Stromal cell of bone marrow (primary cell): ENCODE results near the gene CENPB.
"Not testable (repeated sequence)": the region's sequence is repeated elsewhere in the genome, so short reads cannot be mapped to it uniquely, and the experiment has no call there.

Experiments used
- DNase-seq: peaks from one replicate; pipeline ENCODE4 v3.0.0-alpha.2; 2012; ENCODE audit warnings: low read depth

CENPB gene

DNA sequence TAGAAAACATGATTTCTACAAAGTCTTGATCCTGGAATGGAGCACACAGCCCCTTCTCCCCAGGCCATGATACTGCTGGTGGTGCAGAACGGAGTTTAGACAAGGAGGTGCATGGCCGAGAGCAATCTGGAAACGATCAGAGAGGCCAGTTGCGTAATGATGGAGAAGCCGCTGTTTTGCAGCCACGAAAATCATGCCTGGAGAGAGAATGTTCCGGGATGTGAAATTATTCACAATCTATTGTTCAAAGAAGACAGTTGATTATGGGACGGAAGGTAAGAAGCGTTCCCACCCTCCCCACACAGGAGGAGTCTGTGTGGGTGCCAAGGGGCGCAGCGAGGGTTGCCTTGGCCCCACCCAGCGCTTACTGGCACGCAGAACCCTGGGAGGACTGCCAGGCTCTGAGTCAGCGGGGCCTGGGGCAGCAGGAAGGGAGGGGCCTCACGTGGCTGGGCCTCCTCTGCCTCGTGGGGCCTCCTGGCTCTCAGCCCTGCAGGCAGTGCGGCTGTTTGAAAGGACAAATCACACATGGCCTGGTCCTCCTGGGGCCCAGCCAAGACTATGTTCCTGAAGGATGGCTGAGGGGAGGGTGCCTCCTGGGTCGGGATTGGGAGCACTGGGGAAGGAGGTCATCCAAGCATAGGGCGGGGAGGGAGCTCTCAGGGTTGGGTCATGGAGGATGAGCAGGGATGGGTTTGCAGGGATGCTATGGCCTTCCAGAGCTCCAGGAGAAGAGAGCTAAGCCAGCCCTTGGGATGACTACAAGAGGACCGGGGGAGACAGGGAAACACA, 25.1 kb upstream of the CENPB start:
- peak; percentile 96 for DNase-seq

DNA sequence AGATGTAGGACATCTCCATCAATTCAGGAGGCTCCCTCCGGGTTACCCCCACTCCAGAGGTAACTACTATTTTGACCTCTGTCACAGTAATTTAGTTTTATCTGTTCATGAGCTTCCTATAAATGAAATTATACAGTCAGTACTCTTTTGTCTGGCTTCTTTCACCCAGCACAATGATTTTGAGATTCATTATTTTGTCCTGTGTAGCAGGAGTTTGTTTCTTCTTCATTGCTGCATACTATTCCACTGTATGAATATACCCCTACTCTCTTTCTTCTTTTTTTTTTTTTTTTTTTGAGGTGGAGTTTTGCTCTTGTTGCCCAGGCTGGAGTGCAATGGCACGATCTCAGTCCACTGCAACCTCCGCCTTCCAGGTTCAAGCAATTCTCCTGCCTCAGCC, 22.0 kb upstream of the CENPB start:
- DNase-seq: no peak

DNA sequence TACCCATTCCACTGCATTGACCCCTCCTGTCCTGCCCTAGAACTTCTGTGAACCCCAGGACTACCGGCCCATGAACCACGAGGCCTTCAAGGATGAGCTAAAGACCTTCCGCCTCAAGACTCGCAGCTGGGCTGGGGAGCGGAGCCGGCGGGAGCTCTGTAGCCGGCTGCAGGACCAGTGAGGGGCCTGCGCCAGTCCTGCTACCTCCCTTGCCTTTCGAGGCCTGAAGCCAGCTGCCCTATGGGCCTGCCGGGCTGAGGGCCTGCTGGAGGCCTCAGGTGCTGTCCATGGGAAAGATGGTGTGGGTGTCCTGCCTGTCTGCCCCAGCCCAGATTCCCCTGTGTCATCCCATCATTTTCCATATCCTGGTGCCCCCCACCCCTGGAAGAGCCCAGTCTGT, 18.2 kb upstream of the CENPB start:
- DNase-seq: no peak

DNA sequence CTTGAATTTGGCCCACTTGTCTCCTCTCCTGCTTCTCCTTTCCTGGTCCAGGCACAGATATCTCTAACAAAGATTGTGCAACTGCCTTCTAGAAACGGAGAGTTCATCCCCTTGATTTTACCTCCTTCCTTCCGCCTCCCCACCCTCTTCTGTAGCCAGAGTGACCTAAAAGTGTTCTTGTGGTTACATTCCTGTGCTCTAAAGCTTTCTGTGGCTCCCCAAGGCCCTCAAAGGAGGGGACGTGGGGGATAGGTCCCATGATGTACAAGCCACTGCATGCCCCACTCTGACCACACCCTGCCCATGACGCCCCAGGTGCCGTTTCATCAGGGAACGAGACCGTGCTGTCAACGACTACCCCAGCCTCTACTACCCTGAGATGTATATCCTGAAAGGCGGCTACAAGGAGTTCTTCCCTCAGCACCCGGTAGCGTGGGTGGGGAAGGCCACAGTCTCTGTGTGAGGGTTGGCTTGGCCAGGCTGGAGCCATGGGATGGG, 17.8 kb upstream of the CENPB start:
- no peak for DNase-seq

DNA sequence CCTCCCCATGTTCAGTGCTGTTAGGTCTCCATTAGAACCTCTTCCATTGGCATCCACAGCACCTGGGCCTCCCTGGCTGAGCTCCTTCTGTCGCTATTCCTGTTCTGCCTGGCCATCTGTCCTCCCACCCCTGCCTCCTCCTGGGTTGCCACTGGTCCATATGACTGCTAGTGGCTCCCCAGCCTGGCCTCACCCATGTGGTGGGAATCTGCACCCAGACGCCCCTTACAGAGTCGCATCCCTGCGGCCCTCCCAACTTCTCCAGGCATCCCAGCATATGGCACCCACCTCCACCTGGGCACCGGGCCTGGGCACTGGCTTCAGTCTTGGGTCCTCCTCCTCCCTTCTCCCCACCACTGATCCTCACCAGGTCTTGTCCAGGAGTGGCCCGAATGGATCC, 17.3 kb upstream of the CENPB start:
- DNase-seq: no peak

DNA sequence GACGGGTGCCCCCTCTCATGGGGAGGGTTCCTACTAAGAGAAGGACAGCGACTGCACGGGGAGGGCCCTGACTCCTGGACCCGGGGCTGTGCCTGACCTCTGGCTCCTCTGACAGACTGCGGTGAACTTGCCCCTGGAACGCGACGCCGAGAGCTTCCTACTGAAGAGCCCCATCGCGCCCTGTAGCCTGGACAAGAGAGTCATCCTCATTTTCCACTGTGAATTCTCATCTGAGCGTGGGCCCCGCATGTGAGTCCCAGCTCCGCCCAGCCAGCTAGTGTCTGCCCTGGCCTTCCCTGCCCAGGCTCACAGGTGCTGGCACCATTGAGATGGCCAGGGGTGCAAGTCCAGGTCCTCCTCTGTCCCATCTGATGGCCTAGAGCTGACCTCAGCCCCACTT, 16.7 kb upstream of the CENPB start:
- no peak for DNase-seq

DNA sequence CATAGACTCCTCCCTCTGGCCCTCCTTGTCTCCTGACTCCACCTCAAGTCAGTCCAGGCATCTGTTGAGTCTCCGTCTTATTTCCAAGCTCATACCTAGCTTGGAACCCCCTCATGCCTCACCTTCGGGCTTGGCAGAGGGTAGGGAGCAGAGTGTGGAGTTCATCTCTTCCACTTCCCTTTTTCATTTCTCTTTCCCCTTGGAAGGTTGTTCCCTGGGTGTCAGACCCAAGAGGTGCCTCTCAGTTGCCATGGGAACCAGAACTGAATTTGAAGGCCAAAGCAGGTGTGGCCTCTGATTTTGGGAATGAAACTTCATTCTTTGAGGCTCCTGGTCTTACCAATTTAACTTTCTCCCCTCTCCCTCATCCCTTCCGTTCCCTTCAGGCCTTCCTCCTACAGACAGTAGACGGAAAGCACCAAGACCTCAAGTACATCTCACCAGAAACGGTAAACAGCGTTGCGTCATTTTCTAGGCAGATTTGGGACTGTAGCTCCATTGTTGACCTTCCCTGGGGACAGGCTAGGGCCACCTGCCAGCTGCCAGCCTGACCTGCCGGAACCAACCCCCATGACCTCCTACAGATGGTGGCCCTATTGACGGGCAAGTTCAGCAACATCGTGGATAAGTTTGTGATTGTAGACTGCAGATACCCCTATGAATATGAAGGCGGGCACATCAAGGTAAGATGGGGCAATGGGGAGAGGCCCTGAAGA, 16.1 kb upstream of the CENPB start:
- no peak for DNase-seq

DNA sequence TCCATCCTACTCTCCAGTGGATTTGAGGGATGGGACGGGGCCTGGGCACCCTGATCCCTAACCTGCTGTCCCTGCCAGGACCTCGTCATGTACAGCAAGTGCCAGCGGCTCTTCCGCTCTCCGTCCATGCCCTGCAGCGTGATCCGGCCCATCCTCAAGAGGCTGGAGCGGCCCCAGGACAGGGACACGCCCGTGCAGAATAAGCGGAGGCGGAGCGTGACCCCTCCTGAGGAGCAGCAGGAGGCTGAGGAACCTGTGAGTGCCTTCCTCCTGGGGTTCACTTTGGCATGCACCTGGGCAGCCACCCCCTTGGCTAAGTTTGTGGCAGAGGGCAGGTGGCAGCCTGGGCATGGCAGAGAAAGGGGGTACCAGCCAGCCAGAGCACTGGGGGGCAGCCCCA, 15.3 kb upstream of the CENPB start:
- DNase-seq: no peak

DNA sequence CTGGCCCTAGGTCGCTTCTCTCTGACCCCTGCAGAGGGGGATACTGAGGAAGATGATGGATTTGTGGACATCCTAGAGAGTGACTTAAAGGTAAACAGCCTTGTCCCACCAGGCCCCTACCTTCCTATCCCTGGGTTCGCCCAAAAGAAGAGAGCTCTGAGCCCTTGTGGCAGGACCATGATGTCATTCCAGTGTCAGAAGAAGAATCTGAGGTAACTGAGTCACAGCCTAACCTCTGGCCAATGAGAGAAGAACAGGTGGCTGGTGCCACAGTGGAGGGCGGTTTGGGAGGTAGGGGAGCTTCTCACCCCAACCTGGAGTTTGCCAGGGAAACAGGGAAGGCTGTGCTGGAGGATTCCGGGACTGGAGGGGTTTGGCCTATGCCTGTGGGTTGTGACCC, 14.8 kb upstream of the CENPB start:
- DNase-seq: no peak

DNA sequence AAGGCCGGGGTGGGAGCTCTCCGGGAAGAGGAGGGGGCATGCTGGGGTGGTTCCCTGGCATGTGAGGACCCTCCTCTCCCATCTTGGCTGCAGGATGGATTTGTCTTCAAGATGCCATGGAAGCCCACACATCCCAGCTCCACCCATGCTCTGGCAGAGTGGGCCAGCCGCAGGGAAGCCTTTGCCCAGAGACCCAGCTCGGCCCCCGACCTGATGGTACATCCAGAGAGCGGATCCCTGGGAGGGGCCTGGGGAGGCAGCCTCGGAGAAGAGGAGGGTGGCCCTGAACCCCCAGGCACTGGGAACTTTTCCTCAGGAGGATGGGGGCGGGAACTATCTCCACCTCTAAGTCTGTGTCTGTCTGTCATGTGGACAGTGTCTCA, 14.3 kb upstream of the CENPB start:
- DNase-seq: no peak

DNA sequence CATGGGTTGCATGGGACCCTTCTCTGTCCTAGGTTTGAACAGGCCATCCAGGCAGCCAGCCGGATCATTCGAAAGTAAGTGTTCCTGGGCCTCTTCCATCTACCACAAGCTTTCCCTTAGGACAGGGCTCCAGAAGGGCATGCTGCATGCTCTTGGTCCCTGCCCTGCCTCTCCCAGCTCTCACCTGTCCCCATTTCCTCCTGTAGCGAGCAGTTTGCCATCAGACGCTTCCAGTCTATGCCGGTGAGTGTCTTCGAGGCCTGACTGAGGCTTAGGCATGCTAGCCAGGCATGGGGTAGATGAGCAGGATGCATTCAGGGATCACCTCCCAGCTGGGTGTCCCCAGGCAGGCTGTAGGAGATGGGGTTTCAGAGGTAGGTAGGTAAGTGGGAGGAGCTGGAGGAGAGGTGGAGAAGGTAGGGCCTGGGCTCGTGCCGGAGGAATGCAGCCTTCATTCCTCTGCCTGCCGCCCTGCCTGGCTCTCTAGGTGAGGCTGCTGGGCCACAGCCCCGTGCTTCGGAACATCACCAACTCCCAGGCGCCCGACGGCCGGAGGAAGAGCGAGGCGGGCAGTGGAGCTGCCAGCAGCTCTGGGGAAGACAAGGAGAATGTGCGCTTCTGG, 13.8 kb upstream of the CENPB start:
- DNase-seq: no peak

DNA sequence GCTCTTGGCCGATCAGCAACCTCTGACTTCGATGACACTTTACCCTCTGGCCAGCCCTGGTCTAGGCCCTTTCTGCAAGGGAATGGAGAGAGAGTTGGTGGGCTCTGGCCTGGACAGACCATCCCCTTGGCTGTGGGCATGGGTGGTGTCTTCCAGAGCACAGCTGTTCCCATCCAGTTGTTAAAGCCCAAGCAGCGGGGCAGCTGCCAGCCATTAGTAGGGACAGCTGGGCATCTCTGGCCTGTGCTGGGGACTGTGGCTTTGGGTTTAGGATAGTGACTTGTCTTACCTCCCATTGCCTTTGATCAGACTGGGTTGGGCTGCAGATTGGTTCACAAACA, 12.3 kb upstream of the CENPB start:
- DNase-seq: no peak

DNA sequence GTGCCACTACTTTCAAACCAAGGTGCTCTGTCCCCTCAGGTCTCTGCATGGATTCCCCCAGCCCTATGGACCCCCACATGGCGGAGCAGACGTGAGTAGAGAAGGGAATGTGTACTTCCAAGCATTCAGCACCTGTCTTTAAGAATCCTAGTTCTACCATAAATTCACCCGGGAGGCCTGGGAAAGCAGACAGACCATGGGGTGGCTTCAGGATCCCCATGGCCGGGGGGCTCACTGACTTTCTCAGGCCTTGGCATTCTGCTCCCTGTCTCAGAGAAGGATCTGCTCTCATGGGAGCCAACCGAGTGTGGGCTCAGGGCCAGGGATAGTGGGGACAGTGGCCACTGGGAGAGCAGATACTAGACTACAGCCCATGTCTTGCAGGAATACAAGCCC, 11.8 kb upstream of the CENPB start:
- no peak for DNase-seq

DNA sequence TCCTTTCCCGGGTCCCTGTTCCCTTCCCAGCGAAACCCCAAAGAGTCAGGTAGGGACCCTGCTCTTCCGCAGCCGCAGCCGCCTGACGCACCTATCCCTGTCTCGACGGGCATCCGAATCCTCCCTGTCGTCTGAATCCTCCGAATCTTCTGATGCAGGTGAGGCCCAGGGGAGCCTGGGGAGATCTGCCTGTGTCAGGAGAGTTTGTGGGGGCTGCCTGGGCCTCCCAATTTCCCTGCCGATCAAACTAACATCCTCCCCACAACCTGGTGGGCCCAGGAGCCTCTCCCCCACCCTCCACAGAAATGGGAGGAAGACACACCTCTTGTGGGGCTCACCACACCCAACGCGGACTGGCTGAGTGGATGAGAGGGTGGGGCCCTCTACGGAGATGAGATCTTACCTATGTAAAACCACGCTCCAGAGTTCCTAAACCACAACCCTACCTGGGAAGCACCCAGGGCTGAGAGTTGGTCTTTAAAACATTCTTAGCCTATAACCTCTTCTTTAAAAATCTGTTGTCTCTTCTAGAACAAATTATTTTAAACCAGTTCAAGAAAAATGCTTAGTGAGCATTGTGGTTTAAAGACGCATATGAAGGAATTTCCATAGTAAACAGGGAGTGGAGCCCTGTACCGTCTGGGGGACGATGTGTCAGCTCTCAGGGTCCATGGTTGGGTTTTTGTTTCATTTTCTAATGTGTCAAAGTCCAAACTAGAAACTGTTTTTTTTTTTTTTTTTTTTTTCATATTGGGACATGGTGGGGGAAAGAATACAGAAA, 11.2 kb upstream of the CENPB start:
- DNase-seq: no peak

DNA sequence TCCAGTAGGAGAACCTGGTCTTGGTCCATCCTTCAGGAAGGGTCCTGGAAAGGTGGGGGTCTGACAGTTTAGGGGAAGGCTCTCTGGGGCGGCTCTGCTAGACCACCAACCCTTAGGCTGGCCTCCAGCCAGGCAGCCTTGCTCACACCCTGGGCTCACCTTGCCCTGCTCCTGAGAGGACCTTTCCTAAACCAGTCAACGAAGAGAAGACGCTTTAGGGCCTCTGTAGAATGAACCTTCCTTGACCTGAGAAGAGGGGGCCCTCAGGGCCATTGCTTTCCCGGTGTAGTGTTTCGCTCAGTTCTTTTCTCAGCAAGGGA, 10.6 kb upstream of the CENPB start:
- DNase-seq: no peak

DNA sequence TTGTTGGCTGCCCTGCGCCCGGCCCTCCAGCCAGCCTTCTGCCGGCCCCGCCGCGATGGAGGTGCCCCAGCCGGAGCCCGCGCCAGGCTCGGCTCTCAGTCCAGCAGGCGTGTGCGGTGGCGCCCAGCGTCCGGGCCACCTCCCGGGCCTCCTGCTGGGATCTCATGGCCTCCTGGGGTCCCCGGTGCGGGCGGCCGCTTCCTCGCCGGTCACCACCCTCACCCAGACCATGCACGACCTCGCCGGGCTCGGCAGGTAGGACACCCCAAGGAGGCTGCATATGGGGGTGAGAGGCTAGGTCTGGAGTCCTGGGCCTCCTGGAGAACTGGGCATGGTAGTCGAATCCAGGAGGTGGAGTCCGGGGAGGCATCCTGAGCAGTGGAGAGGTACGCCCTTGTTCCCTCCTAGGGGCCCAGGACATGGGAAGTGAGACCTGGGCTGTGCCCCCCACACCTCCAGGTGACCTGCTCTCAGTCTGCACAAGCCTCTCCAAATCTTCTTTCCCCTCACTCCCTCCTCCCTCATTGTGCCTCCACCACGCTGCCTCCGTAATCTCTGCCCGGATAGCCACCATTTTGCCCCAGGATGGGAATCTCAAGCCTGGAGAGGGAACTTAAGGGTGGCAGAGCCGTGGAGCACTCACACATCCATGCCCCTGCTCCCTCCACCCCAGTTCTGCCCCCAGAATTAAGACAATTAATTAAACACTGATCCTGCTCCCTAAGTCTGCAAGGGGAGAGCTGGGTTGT, 10.1 kb upstream of the CENPB start:
- no peak for DNase-seq

DNA sequence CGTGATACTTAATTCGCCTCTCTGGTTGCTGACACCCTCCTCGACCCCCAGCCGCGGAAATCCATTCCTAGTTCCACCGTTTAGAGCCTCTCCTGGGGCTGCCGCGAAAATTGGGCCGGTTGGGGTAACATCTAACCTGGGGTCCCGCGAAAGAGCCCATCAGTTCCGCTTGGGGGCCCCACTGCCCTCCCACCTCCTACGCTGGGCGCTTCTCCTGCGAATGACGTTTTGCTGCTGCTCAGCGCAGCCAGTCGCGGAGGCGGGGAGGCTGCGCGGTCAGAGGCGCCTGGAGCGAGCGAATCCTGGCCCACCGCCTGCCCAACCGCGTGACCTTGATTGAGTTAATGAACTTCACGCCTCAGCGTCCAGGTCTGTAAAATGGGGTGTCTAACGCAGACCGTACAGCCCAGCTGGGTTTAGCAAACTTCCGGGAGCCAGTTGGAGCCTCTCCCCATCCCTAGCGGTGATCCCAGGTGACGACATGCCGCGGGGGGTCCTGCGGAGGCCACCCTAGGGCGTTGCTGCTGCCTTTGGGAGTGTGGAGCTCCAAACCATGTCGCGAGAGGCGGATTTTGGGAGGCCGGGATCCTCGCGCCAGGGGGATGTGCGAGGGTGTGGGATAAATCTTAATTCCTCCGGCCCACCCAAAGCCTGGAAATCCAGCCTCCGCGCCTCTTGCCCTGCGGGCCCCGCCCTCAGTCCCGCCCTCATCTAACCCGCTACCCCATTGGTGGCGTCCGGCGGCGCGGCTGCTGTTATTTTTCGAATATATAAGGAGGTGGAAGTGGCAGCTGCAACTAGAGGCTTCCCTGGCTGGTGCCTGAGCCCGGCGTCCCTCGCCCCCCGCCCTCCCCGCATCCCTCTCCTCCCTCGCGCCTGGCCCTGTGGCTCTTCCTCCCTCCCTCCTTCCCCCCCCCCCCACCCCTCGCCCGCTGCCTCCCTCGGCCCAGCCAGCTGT, 9.2 kb upstream of the CENPB start, which contains the start of gene CDC25B:
Gene CDC25B (plus strand): TSS at position 800 of the 958 bp plus-strand sequence. CDS start 222 bp downstream, outside the sequence.
- peak; percentile 86 for DNase-seq

DNA sequence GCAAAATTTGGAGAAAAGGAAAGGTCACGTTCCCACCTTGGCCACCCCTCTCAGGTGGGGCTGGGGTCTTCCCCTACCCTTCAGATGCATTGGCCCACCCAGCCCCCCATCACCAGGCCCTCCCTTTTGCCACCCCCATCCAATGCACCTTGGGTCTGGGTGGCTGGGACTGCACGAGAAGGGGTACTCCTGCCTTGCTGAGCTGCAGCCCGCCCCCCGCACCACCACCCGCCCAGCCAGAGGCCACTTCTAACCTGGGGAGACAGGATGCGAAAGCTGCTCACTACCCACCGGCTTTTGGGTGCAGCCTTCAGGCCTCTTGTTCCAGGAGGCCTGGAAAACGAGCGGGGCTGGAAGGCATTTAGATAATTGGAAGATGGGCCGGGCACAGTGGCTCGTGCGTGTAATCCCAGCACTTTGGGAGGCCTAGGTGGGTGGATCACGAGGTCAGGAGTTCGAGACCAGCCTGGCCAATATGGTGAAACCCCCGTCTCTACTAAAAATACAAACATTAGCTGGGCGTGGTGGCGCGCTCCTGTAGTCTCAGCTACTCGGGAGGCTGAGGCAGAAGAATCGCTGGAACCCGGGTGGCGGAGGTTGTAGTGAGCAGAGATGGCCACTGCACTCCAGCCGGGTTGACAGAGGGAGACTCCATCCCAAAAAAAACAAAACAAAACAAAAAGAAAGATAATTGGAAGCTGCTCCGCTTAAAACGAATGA, 8.3 kb upstream of the CENPB start:
- no peak for DNase-seq

DNA sequence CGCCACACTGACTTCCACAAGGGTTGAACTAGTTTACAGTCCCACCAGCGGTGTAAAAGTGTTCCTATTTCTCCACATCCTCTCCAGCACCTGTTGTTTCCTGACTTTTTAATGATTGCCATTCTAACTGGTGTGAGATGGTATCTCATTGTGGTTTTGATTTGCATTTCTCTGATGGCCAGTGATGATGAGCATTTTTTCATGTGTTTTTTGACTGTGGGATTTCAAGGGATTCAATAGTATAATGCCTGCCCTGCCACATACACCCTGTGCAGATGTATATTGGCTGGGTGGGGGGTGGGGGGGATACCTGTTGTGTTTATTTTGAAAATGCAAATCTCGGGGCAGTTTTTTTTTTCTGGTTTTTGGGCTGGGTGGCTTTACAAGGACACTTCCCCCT, 7.6 kb upstream of the CENPB start:
- not testable (repeated sequence) for DNase-seq

DNA sequence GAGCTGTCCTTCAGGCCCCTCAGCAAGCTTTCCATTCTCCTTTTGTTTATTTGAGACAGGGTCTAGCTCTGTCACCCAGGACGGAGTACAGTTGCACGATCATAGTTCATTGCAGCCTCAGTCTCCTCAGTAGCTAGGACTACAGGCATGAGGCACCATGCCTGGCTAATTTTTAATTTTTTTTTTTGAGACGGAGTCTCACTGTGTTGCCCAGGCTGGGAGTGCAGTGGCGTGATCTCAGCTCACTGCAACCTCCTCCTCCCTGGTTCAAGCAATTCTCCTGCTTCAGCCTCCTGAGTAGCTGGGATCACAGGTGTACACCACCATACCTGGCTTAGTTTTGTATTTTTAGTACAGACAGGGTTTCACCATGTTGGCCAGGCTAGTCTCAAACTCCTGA, 2.7 kb upstream of the CENPB start:
- DNase-seq: not testable (repeated sequence)
